H9 (cell line): Measurements from ENCODE around the gene SPTBN4. TPM values are rescaled to one million over a fixed set of nuclear protein-coding genes. Genes with fewer than 3 reads are reported as not detected.

Source experiments
- DNase-seq: peaks from one replicate; pipeline ENCODE4 v3.0.0-alpha.2; 2017
- H2AFZ ChIP-seq: one replicate; pipeline ENCODE4 v1.6.1; 2013; ENCODE audit warnings: mild to moderate bottlenecking, low read length, control low read depth, moderate library complexity
- H2AK5ac ChIP-seq: 2 replicates; pipeline ENCODE4 v1.6.1; 2013; ENCODE audit warnings: low read length, control low read depth, mixed read lengths; ENCODE audit not compliant: insufficient read length
- H2BK120ac ChIP-seq: one replicate; pipeline ENCODE4 v1.6.1; 2013; ENCODE audit warnings: low read depth, mild to moderate bottlenecking, low read length, control low read depth, inconsistent platforms; ENCODE audit not compliant: poor library complexity, severe bottlenecking
- H2BK12ac ChIP-seq: 2 replicates; pipeline ENCODE4 v1.6.1; 2013; ENCODE audit warnings: low read length, control low read depth, mixed read lengths, low read depth; ENCODE audit not compliant: insufficient read length
- H2BK15ac ChIP-seq: 2 replicates; pipeline ENCODE4 v1.6.1; 2013; ENCODE audit warnings: low read depth, low read length, control low read depth
- H2BK20ac ChIP-seq: one replicate; pipeline ENCODE4 v1.6.1; 2013; ENCODE audit warnings: low read depth, mild to moderate bottlenecking, low read length, control low read depth, inconsistent platforms; ENCODE audit not compliant: poor library complexity, severe bottlenecking
- H2BK5ac ChIP-seq: 2 replicates; pipeline ENCODE4 v1.6.1; 2013; ENCODE audit warnings: low read length, control low read depth, mixed read lengths; ENCODE audit not compliant: insufficient read length
- H3K14ac ChIP-seq: 2 replicates; pipeline ENCODE4 v1.6.1; 2013; ENCODE audit warnings: low read length, control low read depth; ENCODE audit not compliant: insufficient read depth
- H3K18ac ChIP-seq: 2 replicates; pipeline ENCODE4 v1.6.1; 2013; ENCODE audit warnings: low read depth, mild to moderate bottlenecking, mixed read lengths, low read length, control low read depth; ENCODE audit not compliant: insufficient read length
- H3K23ac ChIP-seq: 2 replicates; pipeline ENCODE4 v1.6.1; 2013; ENCODE audit warnings: low read length, control low read depth, mixed read lengths, low read depth; ENCODE audit not compliant: insufficient read length
- H3K23me2 ChIP-seq: 2 replicates; pipeline ENCODE4 v1.6.1; 2013; ENCODE audit warnings: low read depth, mild to moderate bottlenecking, mixed read lengths, low read length, control low read depth; ENCODE audit not compliant: insufficient read length, poor library complexity, severe bottlenecking
- H3K27ac ChIP-seq: 2 replicates; pipeline ENCODE4 v1.5.1; 2013; ENCODE audit warnings: low read length, control low read depth, mixed read lengths, low read depth; ENCODE audit not compliant: insufficient read length
- H3K27me3 ChIP-seq: 2 replicates; pipeline ENCODE4 v1.6.1; 2013; ENCODE audit warnings: low read length, control low read depth, inconsistent platforms; ENCODE audit not compliant: insufficient read depth
- H3K4ac ChIP-seq: 2 replicates; pipeline ENCODE4 v1.6.1; 2013; ENCODE audit warnings: low read depth, mild to moderate bottlenecking, control low read depth, inconsistent platforms, low read length, moderate library complexity
- H3K4me1 ChIP-seq: 2 replicates; pipeline ENCODE4 v1.6.1; 2013; ENCODE audit warnings: low read length, control low read depth, inconsistent platforms; ENCODE audit not compliant: insufficient read depth
- H3K4me2 ChIP-seq: 2 replicates; pipeline ENCODE4 v1.6.1; 2013; ENCODE audit warnings: low read length, control low read depth, mixed read lengths; ENCODE audit not compliant: insufficient read length, insufficient read depth
- H3K56ac ChIP-seq: 2 replicates; pipeline ENCODE4 v1.6.1; 2013; ENCODE audit warnings: low read depth, mild to moderate bottlenecking, mixed read lengths, low read length, control low read depth; ENCODE audit not compliant: insufficient read length
- H3K79me1 ChIP-seq: 2 replicates; pipeline ENCODE4 v1.6.1; 2013; ENCODE audit warnings: low read depth, mild to moderate bottlenecking, moderate library complexity, low read length, control low read depth, inconsistent platforms; ENCODE audit not compliant: insufficient read depth, poor library complexity, severe bottlenecking
- H3K79me2 ChIP-seq: 2 replicates; pipeline ENCODE4 v1.6.1; 2013; ENCODE audit warnings: low read length, control low read depth, inconsistent platforms; ENCODE audit not compliant: insufficient read depth
- H3K9ac ChIP-seq: 2 replicates; pipeline ENCODE4 v1.6.1; 2013; ENCODE audit warnings: low read length, control low read depth, mixed read lengths; ENCODE audit not compliant: insufficient read length; ENCODE audit errors: extremely low read depth
- H3K9me3 ChIP-seq: one replicate; pipeline ENCODE4 v1.6.1; 2013; ENCODE audit warnings: low read depth, low read length, inconsistent platforms; ENCODE audit not compliant: control insufficient read depth
- H3T11ph ChIP-seq: one replicate; pipeline ENCODE4 v1.6.1; 2013; ENCODE audit warnings: mild to moderate bottlenecking, low read length, control low read depth, inconsistent platforms
- H4K20me1 ChIP-seq: one replicate; pipeline ENCODE4 v1.6.1; 2013; ENCODE audit not compliant: control insufficient read depth, insufficient read length, insufficient read depth
- H4K5ac ChIP-seq: 2 replicates; pipeline ENCODE4 v1.6.1; 2013; ENCODE audit warnings: low read depth, mild to moderate bottlenecking, mixed read lengths, low read length, control low read depth; ENCODE audit not compliant: insufficient read length
- H4K8ac ChIP-seq: replicated peaks from 2 replicates; pipeline ENCODE4 v1.6.1; 2013; ENCODE audit warnings: low read length, control low read depth, mixed read lengths, low read depth; ENCODE audit not compliant: insufficient read length
- H4K91ac ChIP-seq: 2 replicates; pipeline ENCODE4 v1.6.1; 2013; ENCODE audit warnings: low read depth, mild to moderate bottlenecking, moderate library complexity, mixed read lengths, low read length, control low read depth; ENCODE audit not compliant: insufficient read length
- H3K27ac Mint-ChIP-seq, 3 experiments: 2 replicates in 2 of 3; 3 replicates in 1 of 3; pipeline ENCODE4 v1.8.0; 2020 to 2021; ENCODE audit warnings: mixed read lengths in 3 of 3, mild to moderate bottlenecking in 1 of 3, moderate library complexity in 1 of 3
- H3K27me3 Mint-ChIP-seq: 2 replicates; pipeline ENCODE4 v1.8.0; 2021; ENCODE audit warnings: low read depth, mild to moderate bottlenecking, moderate library complexity, mixed read lengths
- H3K36me3 Mint-ChIP-seq, 3 experiments: 2 replicates in 2 of 3; 3 replicates in 1 of 3; pipeline ENCODE4 v1.8.0; 2020 to 2021; ENCODE audit warnings: low read depth in 3 of 3, mixed read lengths in 3 of 3; ENCODE audit not compliant: insufficient read depth in 1 of 3
- H3K4me1 Mint-ChIP-seq, 2 experiments: 2 replicates each; pipeline ENCODE4 v1.8.0; 2020; ENCODE audit warnings: mixed read lengths in 2 of 2
- H3K4me3 Mint-ChIP-seq, 2 experiments: 2 replicates in 1 of 2; 3 replicates in 1 of 2; pipeline ENCODE4 v1.8.0; 2020 to 2021; ENCODE audit warnings: mild to moderate bottlenecking in 2 of 2, mixed read lengths in 2 of 2, moderate library complexity in 1 of 2
- H3K9me3 Mint-ChIP-seq, 2 experiments: 2 replicates in 1 of 2; 3 replicates in 1 of 2; pipeline ENCODE4 v1.8.0; 2020; ENCODE audit warnings: mild to moderate bottlenecking in 2 of 2, mixed read lengths in 2 of 2, moderate library complexity in 1 of 2
- CTCF ChIP-seq: fragments of 200-600 bp; sonication (generic); conservative IDR thresholded peaks from 3 replicates; pipeline ENCODE4 v1.8.0; 2021; ENCODE audit warnings: antibody characterized with exemption, mild to moderate bottlenecking
- WGBS: extraction: QIAGEN DNeasy Blood & Tissue Kit; methylation state at CpG from one replicate; pipeline ENCODE4 v1.1.7; 2013; ENCODE audit warnings: missing lambda C conversion rate, low lambda C conversion rate, mixed read lengths; ENCODE audit not compliant: insufficient read length; ENCODE audit errors: extremely low coverage; 5-methylcytosine and 5-hydroxymethylcytosine counted together
- total RNA-seq: library from RNA; stranded (reverse); gene quantifications from 2 replicates; pipeline ENCODE4 v1.2.1, GENCODE V29; 2021

Gene SPTBN4
- total RNA-seq, 1 experiment from 2014 or later, result 2.9 TPM

GRCh38 chr19:40604647-40605215 is 137.9 kb downstream of the SPTBN4 start:
- H3K23ac ChIP-seq, result no peak overlapping the region
- peaks cover 14% of the 10 kb centered on the region for H3K23me2 ChIP-seq
- no peak overlapping the region for H2AFZ ChIP-seq
- DNase-seq, result peak; percentile 38
- H4K5ac ChIP-seq, result no peak overlapping the region
- no peak overlapping the region for H3K4ac ChIP-seq
- no peaks in the 10 kb centered on the region for H3K79me1 ChIP-seq
- Mint-ChIP-seq H3K4me3 (peak overlapping the region; percentile 61 to 78), H3K9me3 (no peaks in the 10 kb centered on the region; a peak in 1 of 5 replicates), H3K36me3 (peaks cover 2 to 7% (median 6%) of the 10 kb centered on the region in 3 experiments; a peak in 6 of 7 replicates), H3K4me1 (peaks cover 35 to 61% of the 10 kb centered on the region in 2 experiments), H3K27ac (no peak overlapping the region), H3K27me3 (peaks cover 61% of the 10 kb centered on the region)
- H3K9me3 ChIP-seq, result no peaks in the 10 kb centered on the region
- H2BK5ac ChIP-seq, result no peak overlapping the region
- H3K9ac ChIP-seq, result no peak overlapping the region
- H4K91ac ChIP-seq, result no peak overlapping the region
- no peak overlapping the region for H2AK5ac ChIP-seq
- no peak overlapping the region for H2BK20ac ChIP-seq
- no peak overlapping the region for H2BK12ac ChIP-seq
- H3K4me1 ChIP-seq, result peaks cover 4% of the 10 kb centered on the region
- peak overlapping the region; percentile 68 for H3K4me2 ChIP-seq
- no peak overlapping the region for H3K56ac ChIP-seq
- no peaks in the 10 kb centered on the region for H4K20me1 ChIP-seq
- H2BK120ac ChIP-seq, result no peak overlapping the region
- WGBS, result no CpG with 5 or more reads among the region's 29 CpGs
- TF ChIP-seq CTCF, result no peak
- H4K8ac ChIP-seq, result no peak overlapping the region
- H3K79me2 ChIP-seq, result no peaks in the 10 kb centered on the region
- no peak overlapping the region for H3K27ac ChIP-seq
- H3K14ac ChIP-seq, result no peak overlapping the region
- H3T11ph ChIP-seq, result no peak overlapping the region
- H3K27me3 ChIP-seq, result peaks cover 10% of the 10 kb centered on the region; the same call in 1 of the 2 replicates
- H2BK15ac ChIP-seq, result no peak overlapping the region
- no peak overlapping the region for H3K18ac ChIP-seq
